ENCODE data around the gene KNSTRN. TPM values are rescaled to one million over a fixed set of nuclear protein-coding genes. Genes with fewer than 3 reads are reported as not detected.

KNSTRN gene
- total and polyA plus RNA-seq, 2 experiments from 2014 or later: 67.9 to 80.4 TPM

- TF ChIP-seq ETS1 (IDR thresholded peaks at IDR 0.05) (no peak), POLR2AphosphoS5 (IDR thresholded peaks at IDR 0.05; ENCODE audit: low read depth) (no peak), NANOG (IDR thresholded peaks at IDR 0.05; ENCODE audit: borderline replicate concordance) (no peak)
- no peaks in the 10 kb centered on the region; the same call in 2 of the 3 replicates for H3K36me3 Mint-ChIP-seq (ENCODE audit: low read depth)
- no peaks in the 10 kb centered on the region for H3K9me3 Mint-ChIP-seq
- peak overlapping the region; percentile 88 for H2AFZ ChIP-seq
- H3K4me1 Mint-ChIP-seq: peaks cover 47% of the 10 kb centered on the region
- peaks cover 20% of the 10 kb centered on the region for H3K27me3 Mint-ChIP-seq (ENCODE audit: insufficient read depth, low read depth, poor library complexity)
- peaks cover 4% of the 10 kb centered on the region; the same call in 1 of the 2 replicates for H3K4me1 ChIP-seq (ENCODE audit: insufficient read depth)
- no peak overlapping the region for H3K4me3 Mint-ChIP-seq
- H3F3A ChIP-seq (replicated peaks; ENCODE audit: low read depth): no peaks in the 10 kb centered on the region
- H3K36me3 ChIP-seq (ENCODE audit: insufficient read depth): no peaks in the 10 kb centered on the region
- peak overlapping the region; percentile 38; the same call in 1 of the 2 replicates for H3K4me2 ChIP-seq
- ATAC-seq (peak; percentile 12), DNase-seq (ENCODE audit: low spot score) (no peak)
- H4K20me1 ChIP-seq (replicated peaks; ENCODE audit: insufficient read depth): no peaks in the 10 kb centered on the region
- no peaks in the 10 kb centered on the region for H3K27me3 ChIP-seq (ENCODE audit: insufficient read depth)
- no peak overlapping the region for H3K4me3 ChIP-seq
- H3K9me2 ChIP-seq (ENCODE audit: insufficient read depth): no peaks in the 10 kb centered on the region
- no peak overlapping the region for H3K27ac Mint-ChIP-seq
- H3K27ac ChIP-seq (ENCODE audit: low read depth): no peak overlapping the region
- H3K79me2 ChIP-seq (replicated peaks; ENCODE audit: insufficient read depth): no peaks in the 10 kb centered on the region
These were observed 42.3 kb upstream of the KNSTRN start for GRCh38 chr15:40340038-40340739.

- Histone ChIP-seq H3K9me2 (ENCODE audit: insufficient read depth) (no peaks in the 10 kb centered on the region), H3K4me2 (peak within 1 kb of the TSS; percentile 38; the same call in 1 of the 2 replicates), H3K27me3 (ENCODE audit: insufficient read depth) (no peaks in the 10 kb centered on the region), H3K79me2 (replicated peaks; ENCODE audit: insufficient read depth) (no peaks in the 10 kb centered on the region), H3F3A (replicated peaks; ENCODE audit: low read depth) (no peaks in the 10 kb centered on the region), H3K4me1 (ENCODE audit: insufficient read depth) (peaks cover 4% of the 10 kb centered on the region; the same call in 1 of the 2 replicates), H4K20me1 (replicated peaks; ENCODE audit: insufficient read depth) (no peaks in the 10 kb centered on the region), H2AFZ (peak within 1 kb of the TSS; percentile 88), H3K27ac (ENCODE audit: low read depth) (no peak within 1 kb of the TSS), H3K36me3 (ENCODE audit: insufficient read depth) (no peaks in the 10 kb centered on the region), H3K4me3 (no peak within 1 kb of the TSS)
- TF ChIP-seq EZH2 (IDR thresholded peaks at IDR 0.05; ENCODE audit: low read depth, unreplicated experiment): no peak
- no peak for TF ChIP-seq NANOG (IDR thresholded peaks at IDR 0.05; ENCODE audit: borderline replicate concordance)
- TF ChIP-seq ZNF331 (CRISPR knock-in tag; IDR thresholded peaks at IDR 0.05; ENCODE audit: low read depth): no peak
- no peak for TF ChIP-seq POLR2AphosphoS5 (IDR thresholded peaks at IDR 0.05; ENCODE audit: low read depth)
- TF ChIP-seq ZNF114 (CRISPR knock-in tag; IDR thresholded peaks at IDR 0.05): no peak
- Mint-ChIP-seq H3K4me1 (peaks cover 41% of the 10 kb centered on the region), H3K4me3 (no peak within 1 kb of the TSS; the same call in 2 of the 3 replicates), H3K27ac (no peak within 1 kb of the TSS), H3K9me3 (no peaks in the 10 kb centered on the region), H3K27me3 (ENCODE audit: insufficient read depth, low read depth, poor library complexity) (peaks cover 16% of the 10 kb centered on the region), H3K36me3 (ENCODE audit: low read depth) (no peaks in the 10 kb centered on the region; the same call in 2 of the 3 replicates)
- peak; percentile 14 for ATAC-seq
- no peak for DNase-seq (ENCODE audit: low spot score)
These were observed 41.7 kb upstream of the KNSTRN start, which contains the start of gene CCDC9B for GRCh38 chr15:40340740-40341400. Gene CCDC9B, minus strand, starts transcription at chr15:40340939. Its CDS starts 120 bp downstream, at chr15:40340819.

Measured in GM23338 (cell line).